ENCODE measurements around the gene POLR3B.

POLR3B gene

DNA sequence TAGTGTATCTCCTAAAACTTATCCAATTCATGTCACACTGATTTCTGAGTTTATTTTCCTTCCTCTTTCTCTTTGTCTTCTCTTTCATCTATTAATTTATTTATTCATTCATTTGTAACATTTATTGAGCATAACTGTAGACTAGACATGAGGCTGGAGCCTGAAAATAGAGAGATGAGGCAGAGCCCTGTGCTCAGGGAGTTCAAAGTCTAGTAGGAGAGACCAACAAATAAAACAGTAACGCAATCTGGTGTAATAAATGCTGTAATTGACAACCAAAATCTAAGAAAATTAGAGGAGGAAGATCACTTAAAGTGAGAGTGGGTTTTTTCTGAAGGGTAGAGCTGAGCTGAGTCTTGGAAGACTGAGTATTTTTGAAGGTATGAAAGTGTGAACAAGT is 87.5 kb downstream of the POLR3B start:
- no peaks in the 10 kb centered on the region for H3K27me3 ChIP-seq (ENCODE audit: insufficient read depth, poor library complexity, severe bottlenecking)
- no peak overlapping the region for H3K4me3 ChIP-seq (replicated peaks; ENCODE audit: insufficient read depth, low read length)
- DNase-seq (ENCODE audit: low read depth in 1 of 2, low spot score in 1 of 2): no peak
- TF ChIP-seq SPI1 (IDR thresholded peaks at IDR 0.05; ENCODE audit: borderline replicate concordance, low read depth) (no peak), POLR2AphosphoS5 (IDR thresholded peaks at IDR 0.05; ENCODE audit: low read depth) (no peak), CTCF (IDR thresholded peaks at IDR 0.05; ENCODE audit: insufficient read depth, low read length) (no peak)
- no peak overlapping the region for H3K27ac ChIP-seq (replicated peaks)

GRCh38 chr12:106445959-106446358 is 88.4 kb downstream of the POLR3B start:
- Histone ChIP-seq H3K27me3 (ENCODE audit: insufficient read depth, poor library complexity, severe bottlenecking) (no peaks in the 10 kb centered on the region), H3K27ac (replicated peaks) (no peak overlapping the region), H3K4me3 (replicated peaks; ENCODE audit: insufficient read depth, low read length) (no peak overlapping the region)
- TF ChIP-seq REST (IDR thresholded peaks at IDR 0.05; ENCODE audit: insufficient replicate concordance, low read depth) (no peak), SPI1 (IDR thresholded peaks at IDR 0.05; ENCODE audit: borderline replicate concordance, low read depth) (no peak), CTCF (IDR thresholded peaks at IDR 0.05; ENCODE audit: insufficient read depth, low read length) (no peak), GABPA (IDR thresholded peaks at IDR 0.05; ENCODE audit: low read depth) (no peak), POLR2AphosphoS5 (IDR thresholded peaks at IDR 0.05; ENCODE audit: low read depth) (no peak)
- DNase-seq (ENCODE audit: low read depth in 1 of 2, low spot score in 1 of 2): no peak

DNA sequence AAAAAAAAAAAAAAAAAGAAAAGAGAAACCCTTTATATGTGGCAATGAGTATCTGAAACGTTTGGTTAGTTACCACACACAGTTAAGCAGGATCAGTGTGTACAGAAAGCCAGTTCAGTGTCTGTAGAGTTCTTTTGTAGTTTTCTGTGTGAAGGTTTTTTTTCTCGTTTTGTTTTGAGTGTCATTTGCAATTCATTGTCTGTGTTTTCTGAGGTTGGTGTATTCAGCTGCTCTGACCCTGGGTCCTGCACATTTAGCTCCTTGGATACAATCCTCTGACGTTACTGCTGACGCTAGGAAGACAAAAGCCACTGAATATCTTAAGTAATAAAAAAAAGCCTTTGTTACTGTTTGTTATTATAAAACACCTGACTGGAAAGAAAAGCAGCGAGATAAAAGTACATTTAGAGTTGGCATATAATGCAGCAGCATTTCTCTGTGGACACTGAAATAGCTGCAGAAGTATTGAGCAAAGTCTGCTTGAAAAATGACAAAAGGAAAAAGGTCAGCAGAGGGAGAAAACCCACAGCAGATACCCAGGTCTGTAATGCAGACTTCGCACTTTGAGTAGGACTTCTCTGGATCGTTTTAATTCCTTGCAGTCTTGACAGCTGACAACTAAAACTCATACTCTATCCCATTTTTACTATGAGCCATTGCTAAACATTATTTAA is 89.0 kb downstream of the POLR3B start:
- H3K27me3 ChIP-seq (ENCODE audit: insufficient read depth, poor library complexity, severe bottlenecking): no peaks in the 10 kb centered on the region
- TF ChIP-seq GABPA (IDR thresholded peaks at IDR 0.05; ENCODE audit: low read depth): no peak
- TF ChIP-seq SPI1 (IDR thresholded peaks at IDR 0.05; ENCODE audit: borderline replicate concordance, low read depth): no peak
- no peak for TF ChIP-seq REST (IDR thresholded peaks at IDR 0.05; ENCODE audit: insufficient replicate concordance, low read depth)
- no peak for DNase-seq (ENCODE audit: low read depth in 1 of 2, low spot score in 1 of 2)
- H3K4me3 ChIP-seq (replicated peaks; ENCODE audit: insufficient read depth, low read length): no peak overlapping the region
- H3K27ac ChIP-seq (replicated peaks): no peak overlapping the region

DNA sequence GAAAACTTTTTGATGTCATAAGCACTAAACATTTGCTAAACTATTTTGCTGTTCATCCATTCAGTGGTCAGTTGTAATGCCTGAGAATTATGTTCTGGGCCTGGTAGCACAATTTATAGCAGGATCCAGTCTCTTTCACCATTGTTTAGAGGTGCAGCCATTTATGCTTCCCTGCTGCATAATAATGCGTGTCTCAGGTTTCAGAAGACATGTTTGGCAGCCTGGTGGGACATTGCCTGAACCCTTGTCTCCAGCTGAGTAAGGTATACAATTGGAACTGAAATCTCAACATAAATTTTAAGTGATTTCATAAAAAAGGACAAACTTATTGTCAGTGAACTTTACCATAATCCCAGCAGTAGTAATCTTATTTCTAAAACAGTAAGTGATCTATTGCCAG is 94.8 kb downstream of the POLR3B start:
- Histone ChIP-seq H3K27me3 (ENCODE audit: insufficient read depth, poor library complexity, severe bottlenecking) (no peaks in the 10 kb centered on the region), H3K27ac (replicated peaks) (no peak overlapping the region), H3K4me3 (replicated peaks; ENCODE audit: insufficient read depth, low read length) (no peak overlapping the region)
- no peak for DNase-seq (ENCODE audit: low read depth in 1 of 2, low spot score in 1 of 2)
- TF ChIP-seq REST (IDR thresholded peaks at IDR 0.05; ENCODE audit: insufficient replicate concordance, low read depth) (no peak), POLR2AphosphoS5 (IDR thresholded peaks at IDR 0.05; ENCODE audit: low read depth) (no peak), CTCF (IDR thresholded peaks at IDR 0.05; ENCODE audit: insufficient read depth, low read length) (no peak), SPI1 (IDR thresholded peaks at IDR 0.05; ENCODE audit: borderline replicate concordance, low read depth) (no peak), GABPA (IDR thresholded peaks at IDR 0.05; ENCODE audit: low read depth) (no peak)
